Smooth muscle cell (in vitro differentiated cells): ENCODE results near the gene PKDCC. TPM values are rescaled to one million over a fixed set of nuclear protein-coding genes. Genes with fewer than 3 reads are reported as not detected.

Source experiments
- DNase-seq: peaks from one replicate; lab custom pipeline; 2025; ENCODE audit not compliant: unreplicated experiment; lab: John Stamatoyannopoulos, UW
- H2AFZ ChIP-seq: fragments of 200-600 bp; sonication (generic); 2 replicates; pipeline ENCODE4 v1.6.0; 2016; ENCODE audit warnings: antibody characterized with exemption, low read depth, mild to moderate bottlenecking
- H3F3A ChIP-seq: fragments of 200-600 bp; sonication (generic); 2 replicates; pipeline ENCODE4 v1.6.0; 2017; ENCODE audit warnings: antibody characterized with exemption, low read depth
- H3K27ac ChIP-seq: fragments of 200-600 bp; sonication (generic); 2 replicates; pipeline ENCODE4 v1.5.1; 2016; ENCODE audit warnings: low read depth, mild to moderate bottlenecking
- H3K27me3 ChIP-seq: fragments of 200-600 bp; sonication (generic); 2 replicates; pipeline ENCODE4 v1.6.1; 2016; ENCODE audit warnings: low read depth, mild to moderate bottlenecking
- H3K36me3 ChIP-seq: fragments of 200-600 bp; sonication (generic); 2 replicates; pipeline ENCODE4 v1.5.1; 2016; ENCODE audit warnings: low read depth
- H3K4me1 ChIP-seq: fragments of 200-600 bp; sonication (generic); 2 replicates; pipeline ENCODE4 v1.5.1; 2016; ENCODE audit warnings: low read depth
- H3K4me2 ChIP-seq: fragments of 200-600 bp; sonication (generic); 2 replicates; pipeline ENCODE4 v1.6.0; 2016; ENCODE audit warnings: mild to moderate bottlenecking
- H3K4me3 ChIP-seq: fragments of 200-600 bp; sonication (generic); 2 replicates; pipeline ENCODE4 v1.5.1; 2016; ENCODE audit warnings: mild to moderate bottlenecking
- H3K79me2 ChIP-seq: fragments of 200-600 bp; sonication (generic); 2 replicates; pipeline ENCODE4 v1.6.0; 2016; ENCODE audit warnings: low read depth, mild to moderate bottlenecking
- H3K9ac ChIP-seq: fragments of 200-600 bp; sonication (generic); 2 replicates; pipeline ENCODE4 v1.6.0; 2016; ENCODE audit warnings: low read depth
- H3K9me3 ChIP-seq: fragments of 200-600 bp; sonication (generic); replicated peaks from 2 replicates; pipeline ENCODE4 v1.5.1; 2016; ENCODE audit warnings: low read depth
- H4K20me1 ChIP-seq: fragments of 200-600 bp; sonication (generic); 2 replicates; pipeline ENCODE4 v1.6.0; 2016; ENCODE audit warnings: low read depth
- CTCF ChIP-seq: fragments of 200-600 bp; sonication (generic); IDR thresholded peaks from 2 replicates; pipeline ENCODE4 v1.5.1; 2017; ENCODE audit warnings: borderline replicate concordance, mild to moderate bottlenecking, antibody characterized with exemption; ENCODE audit not compliant: insufficient read depth, poor library complexity, severe bottlenecking
- WGBS: methylation state at CpG from one replicate; pipeline ENCODE4 v1.1.7; 2016; ENCODE audit warnings: low lambda C conversion rate; 5-methylcytosine and 5-hydroxymethylcytosine counted together
- polyA plus RNA-seq: library from polyadenylated mRNA; unstranded; fragments of >200 nt; fragmentation: Nextera tagmentation; extraction: Ambion mirVana; gene quantifications from 2 replicates; pipeline ENCODE4 v1.2.1, GENCODE V29; 2016
- total RNA-seq: library from RNA; depleted of rRNA; stranded (reverse); fragments of >200 nt; gene quantifications from 2 replicates; pipeline ENCODE4 v1.2.3, GENCODE V29; 2014

Gene PKDCC
- total and polyA plus RNA-seq, 2 experiments from 2014 or later: 12.2 to 15.2 TPM

- 88% methylated on average over 19 of the region's 19 CpGs for WGBS
Observed at GRCh38 chr2:42054714-42055430, 7.1 kb downstream of the PKDCC start.

GRCh38 chr2:42055573-42056514 is 8.0 kb downstream of the PKDCC start:
- peaks cover 47% of the 10 kb centered on the region for H3K4me1 ChIP-seq

More at GRCh38 chr2:42054714-42055430, 7.1 kb downstream of the PKDCC start:
- Histone ChIP-seq H3K9me3 (no peaks in the 10 kb centered on the region), H3K36me3 (no peaks in the 10 kb centered on the region), H3K27ac (no peak overlapping the region), H3K4me1 (peaks cover 53% of the 10 kb centered on the region), H4K20me1 (no peaks in the 10 kb centered on the region), H2AFZ (no peak overlapping the region), H3F3A (peaks cover 12% of the 10 kb centered on the region), H3K9ac (no peak overlapping the region), H3K4me3 (no peak overlapping the region), H3K4me2 (peak overlapping the region; percentile 43), H3K27me3 (no peaks in the 10 kb centered on the region), H3K79me2 (peaks cover 25% of the 10 kb centered on the region)
- no peak for TF ChIP-seq CTCF
- DNase-seq: no peak

GRCh38 chr2:42057159-42057901 is 9.5 kb downstream of the PKDCC start:
- no peaks in the 10 kb centered on the region for H4K20me1 ChIP-seq
- no peak overlapping the region for H3K27ac ChIP-seq
- H3K4me2 ChIP-seq: no peak overlapping the region
- no peak overlapping the region for H3K4me3 ChIP-seq
- WGBS: 93% methylated on average over 8 of the region's 8 CpGs
- H3K79me2 ChIP-seq: peaks cover 1% of the 10 kb centered on the region
- no peak for TF ChIP-seq CTCF
- H3K27me3 ChIP-seq: no peaks in the 10 kb centered on the region
- no peaks in the 10 kb centered on the region for H3K9me3 ChIP-seq
- no peak for DNase-seq
- H3K4me1 ChIP-seq: peaks cover 48% of the 10 kb centered on the region
- H3K36me3 ChIP-seq: no peaks in the 10 kb centered on the region
- H2AFZ ChIP-seq: no peak overlapping the region
- H3K9ac ChIP-seq: no peak overlapping the region
- peaks cover 22% of the 10 kb centered on the region for H3F3A ChIP-seq

More at GRCh38 chr2:42055573-42056514, 8.0 kb downstream of the PKDCC start:
- no peak overlapping the region for H3K27ac ChIP-seq
- H3F3A ChIP-seq: peaks cover 12% of the 10 kb centered on the region
- no peak for DNase-seq
- H3K4me3 ChIP-seq: no peak overlapping the region
- no peaks in the 10 kb centered on the region for H3K9me3 ChIP-seq
- 48% methylated on average over 4 of the region's 4 CpGs for WGBS
- H4K20me1 ChIP-seq: no peaks in the 10 kb centered on the region
- no peak overlapping the region for H3K4me2 ChIP-seq
- no peak overlapping the region for H3K9ac ChIP-seq
- no peak for TF ChIP-seq CTCF
- H3K36me3 ChIP-seq: no peaks in the 10 kb centered on the region
- H3K79me2 ChIP-seq: peaks cover 16% of the 10 kb centered on the region
- H3K27me3 ChIP-seq: no peaks in the 10 kb centered on the region
- H2AFZ ChIP-seq: no peak overlapping the region
